GM18526 (cell line): ENCODE data around the gene NOL4L.

Experiments
- POLR2A ChIP-seq: IDR thresholded peaks from 3 replicates; pipeline ENCODE4 v1.6.1; 2011; ENCODE audit not compliant: insufficient read length; ENCODE audit errors: extremely low read depth

Gene NOL4L

GRCh38 chr20:32418376-32418775 is 166.8 kb downstream of the NOL4L start:
- no peak for TF ChIP-seq POLR2A

GRCh38 chr20:32416206-32416605 is 168.9 kb downstream of the NOL4L start:
- no peak for TF ChIP-seq POLR2A

- TF ChIP-seq POLR2A, result no peak
Observed at GRCh38 chr20:32415494-32415893, 169.6 kb downstream of the NOL4L start.

- TF ChIP-seq POLR2A, result no peak
Observed at GRCh38 chr20:32411955-32412706, 173.0 kb downstream of the NOL4L start.

GRCh38 chr20:32406701-32407100 is 178.4 kb downstream of the NOL4L start:
- no peak for TF ChIP-seq POLR2A

GRCh38 chr20:32404017-32404416 is 181.1 kb downstream of the NOL4L start:
- TF ChIP-seq POLR2A, result no peak

GRCh38 chr20:32400476-32400875 is 184.7 kb downstream of the NOL4L start:
- TF ChIP-seq POLR2A, result no peak

- TF ChIP-seq POLR2A, result no peak
Observed at GRCh38 chr20:32397567-32398084, 187.5 kb downstream of the NOL4L start.

- no peak for TF ChIP-seq POLR2A
Observed at GRCh38 chr20:32396646-32397160, 188.4 kb downstream of the NOL4L start.

- TF ChIP-seq POLR2A, result no peak
Observed at GRCh38 chr20:32395066-32395465, 190.1 kb downstream of the NOL4L start.
